IPS DF 4.7 (cell line): ENCODE measurements around the gene C3orf18.
"Not testable (repeated sequence)": the region's sequence is repeated elsewhere in the genome, so short reads cannot be mapped to it uniquely, and the experiment has no call there.

Source experiments
- DNase-seq: peaks from one replicate; pipeline ENCODE4 v3.0.0-alpha.2; 2013; ENCODE audit warnings: low spot score; ENCODE audit errors: extremely low read depth

Gene C3orf18

DNA sequence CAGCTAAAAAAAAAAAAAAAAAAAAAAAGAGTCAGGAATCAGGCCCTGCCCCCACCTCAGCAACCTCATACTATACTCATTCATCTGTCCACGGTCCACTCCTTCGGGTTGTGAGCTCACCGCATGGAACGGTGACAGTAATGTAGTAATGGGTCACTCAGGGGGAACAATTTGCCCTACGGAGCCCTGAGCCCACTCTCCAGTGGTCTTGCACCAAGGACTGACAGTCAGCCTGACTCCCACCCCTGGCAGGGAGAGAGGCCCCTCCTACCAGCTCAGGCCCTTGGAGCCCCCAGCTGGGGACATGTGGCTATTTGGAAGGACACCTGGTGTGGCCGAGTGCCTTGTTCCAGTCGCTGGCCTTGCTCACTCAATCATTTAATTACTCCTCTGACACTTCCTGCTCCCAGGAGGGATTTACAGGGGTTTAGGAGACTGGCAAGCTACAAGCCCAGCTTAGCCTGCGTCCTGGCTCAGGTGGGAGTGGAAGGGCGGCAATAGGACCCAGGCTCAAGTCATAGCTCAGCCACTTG, 44.2 kb downstream of the C3orf18 start:
- DNase-seq: no peak

DNA sequence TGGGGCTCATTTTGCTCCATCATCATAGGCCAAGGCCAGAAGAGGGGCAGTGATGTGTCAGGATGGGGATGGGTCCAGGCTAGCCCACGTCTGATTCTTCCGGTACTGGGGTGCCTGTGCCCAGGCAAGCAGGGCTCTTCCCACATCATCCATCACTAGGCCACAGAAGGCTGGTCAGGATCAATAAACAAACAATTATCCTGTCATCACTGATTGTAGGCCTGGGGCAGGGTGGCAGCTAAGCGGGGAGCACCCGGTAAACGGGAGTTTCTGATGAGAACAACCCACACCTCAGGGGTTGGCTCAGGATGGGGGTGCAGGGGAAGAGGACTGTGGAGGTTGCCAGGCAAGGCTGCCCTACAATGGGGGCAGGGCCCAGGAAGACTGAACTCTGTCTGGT, 46.0 kb downstream of the C3orf18 start:
- DNase-seq: no peak

DNA sequence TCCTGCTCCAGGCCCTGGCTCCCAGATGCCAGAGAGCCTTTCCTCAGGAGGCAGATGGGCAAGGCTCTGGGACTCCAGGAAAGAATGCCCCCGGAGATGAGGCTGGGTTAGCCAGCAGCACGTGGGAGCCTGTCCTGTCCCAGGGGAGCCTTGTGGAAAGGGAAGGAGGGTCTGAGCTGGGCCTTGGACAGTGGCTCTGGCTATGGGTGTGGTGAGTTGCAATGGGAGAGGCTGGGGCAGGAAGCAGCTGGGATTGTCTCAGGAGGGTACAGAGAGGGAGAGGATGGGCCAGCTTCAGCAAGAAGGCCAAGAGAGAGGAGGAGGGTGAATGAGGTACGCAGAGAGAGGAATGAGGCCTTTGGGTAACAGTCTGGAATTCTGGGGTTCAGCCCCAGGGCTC, 46.7 kb downstream of the C3orf18 start:
- no peak for DNase-seq

DNA sequence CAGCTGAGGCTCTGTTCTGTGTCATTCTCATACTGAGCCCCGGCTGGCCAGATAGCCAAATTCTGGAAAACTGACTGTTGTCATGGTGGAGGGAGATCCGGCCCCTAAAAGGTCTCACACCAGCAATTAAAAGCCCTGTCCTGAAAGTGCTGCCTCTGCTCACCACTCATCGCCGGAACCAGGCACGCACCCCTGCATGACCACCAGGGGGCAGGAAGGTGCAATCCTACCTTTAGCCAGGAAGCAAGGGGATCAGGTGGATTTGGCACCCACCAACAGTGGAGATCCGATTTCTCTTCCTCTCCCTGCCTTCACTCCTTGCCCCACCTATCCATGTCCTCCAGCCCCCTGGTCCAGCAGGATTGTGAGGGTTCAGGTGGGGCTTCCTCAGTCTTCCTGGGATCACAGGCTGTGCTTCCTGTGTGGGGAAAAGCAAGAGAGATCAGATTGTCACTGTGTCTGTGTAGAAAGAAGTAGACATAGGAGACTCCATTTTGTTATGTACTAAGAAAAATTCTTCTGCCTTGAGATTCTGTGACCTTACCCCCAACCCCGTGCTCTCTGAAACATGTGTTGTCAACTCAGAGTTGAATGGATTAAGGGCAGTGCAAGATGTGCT, 48.0 kb downstream of the C3orf18 start:
- DNase-seq: peak; percentile 68

GRCh38 chr3:50518436-50518835, 49.1 kb downstream of the C3orf18 start:
- DNase-seq: no peak

DNA sequence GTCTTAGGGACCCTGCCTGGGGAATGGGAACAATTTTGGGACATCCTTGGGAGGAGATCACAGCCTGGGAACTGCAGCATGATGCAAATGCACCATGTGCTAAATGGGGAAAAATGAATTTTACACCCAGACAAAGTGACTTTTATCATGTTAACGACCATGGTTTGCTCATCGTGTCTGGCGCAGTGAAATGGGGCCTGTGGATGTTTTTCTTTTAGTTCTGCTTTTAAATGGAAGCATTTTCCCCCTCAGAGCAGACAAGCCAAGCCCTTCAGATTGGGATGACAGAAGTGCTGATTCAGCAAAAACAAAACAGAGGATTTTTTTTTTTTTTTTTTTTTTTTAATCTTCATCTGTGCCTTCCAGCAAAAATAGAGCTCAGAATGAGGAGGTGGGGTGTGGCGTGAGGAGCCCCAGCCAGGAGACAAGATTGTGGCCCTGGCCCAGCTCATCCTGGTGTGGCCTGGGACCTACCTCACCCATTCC, 49.8 kb downstream of the C3orf18 start:
- no peak for DNase-seq

- peak; percentile 41 for DNase-seq
Observed at GRCh38 chr3:50516440-50516871, 51.1 kb downstream of the C3orf18 start.

DNA sequence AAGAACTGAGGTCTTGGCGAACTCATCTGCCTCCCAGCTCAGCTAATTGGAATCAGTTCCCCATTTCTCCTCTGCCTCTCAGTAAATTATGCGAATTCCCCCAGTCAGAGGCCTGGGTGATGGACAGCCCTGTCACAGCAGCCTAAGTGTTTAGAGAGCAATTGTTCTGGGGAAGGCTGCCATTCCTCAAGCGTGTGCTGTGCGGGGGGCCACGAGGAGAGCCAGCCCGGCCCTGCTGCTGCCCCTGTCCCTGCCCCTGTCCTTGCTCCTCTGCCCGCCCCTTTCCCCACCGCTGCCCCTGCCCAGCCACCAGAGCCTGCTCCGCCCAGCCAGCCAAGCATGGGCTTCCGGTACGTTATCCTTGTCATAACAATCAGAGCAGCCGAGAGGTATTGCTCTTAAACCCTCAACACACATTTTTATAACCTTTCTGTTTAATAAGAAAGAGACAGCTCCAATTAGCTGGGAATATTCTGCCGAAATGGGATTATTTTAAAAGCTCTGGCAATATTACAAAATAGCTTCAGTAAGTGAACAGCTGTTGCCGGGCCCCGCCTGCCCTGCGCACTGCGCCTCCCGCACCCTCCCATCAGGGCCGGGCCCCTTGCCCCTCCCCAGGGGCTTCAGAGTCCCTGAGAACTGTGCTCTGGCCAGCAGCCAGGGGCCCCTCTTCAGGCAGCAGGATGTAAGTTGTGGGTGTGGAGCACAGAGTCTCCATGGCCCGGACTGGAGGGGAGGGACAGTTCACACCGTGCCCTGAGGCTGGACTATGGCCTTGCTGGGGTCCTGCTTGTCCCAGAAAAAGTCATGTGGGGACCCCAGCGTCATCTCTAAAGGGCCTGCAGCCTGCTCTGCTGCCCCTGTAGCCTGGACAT, 51.7 kb downstream of the C3orf18 start:
- no peak for DNase-seq

- not testable (repeated sequence) for DNase-seq
Observed at GRCh38 chr3:50512908-50513307, 54.6 kb downstream of the C3orf18 start.

GRCh38 chr3:50512131-50512530, 55.4 kb downstream of the C3orf18 start:
- no peak for DNase-seq

GRCh38 chr3:50510325-50510724, 57.2 kb downstream of the C3orf18 start:
- DNase-seq: no peak

DNA sequence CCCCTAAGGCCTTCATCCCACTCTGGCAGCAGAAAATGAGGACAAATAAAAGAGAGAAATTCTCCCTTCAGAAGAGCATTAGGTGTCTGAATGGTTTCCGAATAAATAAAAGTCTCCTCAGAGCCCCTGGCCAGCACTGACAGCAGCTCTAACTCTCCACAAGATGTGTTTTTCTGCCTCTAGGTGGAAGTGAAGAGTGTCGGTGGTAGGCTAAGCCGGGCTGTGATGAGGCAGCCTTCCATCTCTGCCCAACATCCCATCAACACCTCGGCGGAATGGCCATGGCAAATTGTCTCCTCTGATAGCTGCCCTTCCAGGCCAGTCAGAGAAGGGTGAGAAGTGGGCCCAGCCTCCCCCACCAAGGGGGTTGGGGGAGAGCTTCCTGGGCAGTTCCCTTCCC, 57.8 kb downstream of the C3orf18 start:
- DNase-seq: no peak

- DNase-seq: no peak
Observed at GRCh38 chr3:50508821-50509220, 58.7 kb downstream of the C3orf18 start.
